ENCODE measurements around the gene MANSC4. TPM values are rescaled to one million over a fixed set of nuclear protein-coding genes. Genes with fewer than 3 reads are reported as not detected.

Gene MANSC4
- total and polyA plus RNA-seq, 11 donors: not detected

- Histone ChIP-seq H3K4me1 (peaks cover 0 to 16% (median 0%) of the 10 kb centered on the region in 12 donors), H3K27me3 (peaks cover 0 to 4% (median 0%) of the 10 kb centered on the region in 9 donors), H3K4me3 (no peak overlapping the region), H3K9me3 (no peaks in the 10 kb centered on the region), H3K27ac (no peak overlapping the region), H3K36me3 (no peaks in the 10 kb centered on the region)
- TF ChIP-seq CTCF (IDR thresholded peaks at IDR 0.05) (peak; percentile 63 to 84 (median 74)), POLR2A (IDR thresholded peaks at IDR 0.05) (no peak)
- WGBS, 4 donors: 14 to 17% (median 15%) methylated on average over 7 of the region's 7 CpGs
- intact Hi-C loops (cut with DNase I): loop anchor here (2.0 to 10.0 kb wide), 6 partner anchors 77 to 123 kb away; no protein-coding TSS in a partner anchor
- DNase-seq (peak in 2 of 5 donors; percentile 16 to 24), ATAC-seq (peak in 3 of 4 donors; percentile 68 to 74 (median 69))
Observed at GRCh38 chr12:27821259-27821973, 41.4 kb upstream of the MANSC4 start.

GRCh38 chr12:27820564-27820963 is 40.5 kb upstream of the MANSC4 start:
- H3K9me3 ChIP-seq: no peaks in the 10 kb centered on the region
- no peak for TF ChIP-seq POLR2A (IDR thresholded peaks at IDR 0.05)
- TF ChIP-seq CTCF (IDR thresholded peaks at IDR 0.05): no peak
- H3K27me3 ChIP-seq: peaks cover 0 to 4% (median 0%) of the 10 kb centered on the region in 9 donors
- DNase-seq (no peak), ATAC-seq (no peak)
- 60 to 75% (median 70%) methylated on average over 5 of the region's 5 CpGs for WGBS, 4 donors
- peaks cover 0 to 16% (median 0%) of the 10 kb centered on the region in 12 donors for H3K4me1 ChIP-seq
- intact Hi-C loops (cut with DNase I): loop anchor here (2.0 to 10.0 kb wide), 6 partner anchors 76 to 124 kb away; no protein-coding TSS in a partner anchor
- H3K27ac ChIP-seq: no peak overlapping the region
- H3K4me3 ChIP-seq: no peak overlapping the region
- H3K36me3 ChIP-seq: no peaks in the 10 kb centered on the region

GRCh38 chr12:27818401-27818918 is 38.4 kb upstream of the MANSC4 start:
- 58 to 78% (median 72%) methylated on average over 7 of the region's 7 CpGs for WGBS, 4 donors
- ATAC-seq: peak in 2 of 4 donors; percentile 63 to 78

More at GRCh38 chr12:27818401-27818918, 38.4 kb upstream of the MANSC4 start:
- peak overlapping the region in 1 of 12 donors; percentile 46 for H3K27ac ChIP-seq
- intact Hi-C loops (cut with DNase I): no loop called here
- DNase-seq: peak in 1 of 5 donors; percentile 42
- peaks cover 0 to 4% (median 0%) of the 10 kb centered on the region in 9 donors for H3K27me3 ChIP-seq
- TF ChIP-seq CTCF (IDR thresholded peaks at IDR 0.05) (no peak), POLR2A (IDR thresholded peaks at IDR 0.05) (no peak)
- no peaks in the 10 kb centered on the region for H3K36me3 ChIP-seq
- peaks cover 0 to 16% (median 0%) of the 10 kb centered on the region in 12 donors for H3K4me1 ChIP-seq
- H3K9me3 ChIP-seq: no peaks in the 10 kb centered on the region
- no peak overlapping the region for H3K4me3 ChIP-seq

Measured in heart left ventricle (tissue), 16 donors.